K562 (cell line): ENCODE data around the gene SAP25. TPM values are rescaled to one million over a fixed set of nuclear protein-coding genes. Genes with fewer than 3 reads are reported as not detected.

Experiments used
- ATAC-seq: fragments of 200-7000 bp; cut with Tn5 transposase; 3 replicates; pipeline ENCODE4 v1.9.1; 2020; ENCODE audit warnings: moderate library complexity
- BruUV-seq: library from RNA; stranded (reverse); fragments of 400-500 nt; replicated peaks from 2 replicates; lab custom pipeline; 2021; lab: Mats Ljungman, UMichigan
- CTCF ChIA-PET: fragments of 300-600 bp; formaldehyde crosslinking; extraction: SDS; loops from one replicate; lab custom pipeline; 2021; ENCODE audit warnings: low intra/inter-chr PET ratio; lab: Yijun Ruan, JAX
- POLR2A ChIA-PET: fragments of 300-600, 350-650 bp; sonication (Branson Sonifier 250); formaldehyde crosslinking; extraction: SDS; loops from one replicate; lab custom pipeline; 2021; ENCODE audit warnings: antibody characterized with exemption, inconsistent platforms; lab: Yijun Ruan, JAX
- DNase-seq, 4 experiments: peaks; one replicate each; pipeline versions ENCODE4 v3.0.0 to v3.0.0-alpha.2; 2011 to 2018; ENCODE audit warnings: low spot score in 3 of 4, mixed read lengths in 3 of 4; ENCODE audit errors: extremely low read depth in 1 of 4
- FAIRE-seq: peaks from 2 replicates; lab custom pipeline; 2011; peaks lifted over from hg19 to GRCh38; lab: Jason Lieb, UNC
- H2AFZ ChIP-seq: 2 replicates; pipeline ENCODE4 v1.6.0; 2011; ENCODE audit warnings: low read depth, low read length, control low read depth, inconsistent platforms
- H3K27ac ChIP-seq: fragments of 200-600 bp; 3 replicates; pipeline ENCODE4 v1.8.0; 2011; ENCODE audit warnings: low read depth, mild to moderate bottlenecking, control low read depth, inconsistent platforms, low read length, moderate library complexity, mixed read lengths; ENCODE audit errors: extremely low read depth
- H3K27me3 ChIP-seq, 2 experiments: fragments of 300-600 bp in 1 of 2; 2 replicates in 1 of 2; 3 replicates in 1 of 2; pipeline versions ENCODE4 v1.6.0 to v1.8.0; 2011; ENCODE audit warnings: inconsistent platforms in 2 of 2, low read length in 2 of 2, mild to moderate bottlenecking in 1 of 2, mixed read lengths in 1 of 2, moderate library complexity in 1 of 2; ENCODE audit not compliant: control insufficient read depth in 2 of 2, insufficient read depth in 2 of 2
- H3K36me3 ChIP-seq: fragments of 300-600 bp; 3 replicates; pipeline ENCODE4 v1.8.0; 2011; ENCODE audit warnings: mild to moderate bottlenecking, low read length, inconsistent platforms; ENCODE audit not compliant: control insufficient read depth, insufficient read depth
- H3K4me1 ChIP-seq, 2 experiments: fragments of 200-600 bp in 1 of 2; replicated peaks in 1 of 2; 2 replicates in 1 of 2; 3 replicates in 1 of 2; pipeline versions ENCODE4 v1.5.1 to v1.8.0; 2011; ENCODE audit warnings: inconsistent platforms in 2 of 2, low read length in 2 of 2, mild to moderate bottlenecking in 1 of 2, mixed read lengths in 1 of 2, moderate library complexity in 1 of 2; ENCODE audit not compliant: control insufficient read depth in 2 of 2, insufficient read depth in 2 of 2
- H3K4me2 ChIP-seq: 2 replicates; pipeline ENCODE4 v1.6.1; 2011; ENCODE audit warnings: low read length, control low read depth, inconsistent platforms, mixed read lengths; ENCODE audit not compliant: insufficient read depth
- H3K4me3 ChIP-seq: fragments of 200-600 bp; sonication (generic), shearing (Covaris generic); 2 replicates; pipeline ENCODE4 v1.5.1; 2016; ENCODE audit warnings: control low read depth, inconsistent platforms
- H3K79me2 ChIP-seq: fragments of 200-600 bp; 3 replicates; pipeline ENCODE4 v1.8.0; 2011; ENCODE audit warnings: low read length, inconsistent platforms; ENCODE audit not compliant: control insufficient read depth, insufficient read depth
- H3K9ac ChIP-seq, 2 experiments: 2 replicates each; pipeline versions ENCODE4 v1.6.0 to v1.6.1; 2011; ENCODE audit warnings: low read depth in 2 of 2, low read length in 2 of 2, control low read depth in 1 of 2, inconsistent platforms in 1 of 2, mild to moderate bottlenecking in 1 of 2, mixed read lengths in 1 of 2; ENCODE audit not compliant: insufficient read depth in 1 of 2
- H3K9me1 ChIP-seq: one replicate; pipeline ENCODE4 v1.6.0; 2011; ENCODE audit warnings: inconsistent platforms, mild to moderate bottlenecking, low read length, moderate library complexity; ENCODE audit not compliant: control insufficient read depth, insufficient read depth
- H3K9me3 ChIP-seq: replicated peaks from 2 replicates; pipeline ENCODE4 v1.5.1; 2011; ENCODE audit warnings: low read depth, low read length, inconsistent platforms; ENCODE audit not compliant: control insufficient read depth, insufficient read depth
- H4K20me1 ChIP-seq: replicated peaks from 2 replicates; pipeline ENCODE4 v1.6.1; 2011; ENCODE audit warnings: low read length, inconsistent platforms, mixed read lengths; ENCODE audit not compliant: control insufficient read depth, insufficient read depth
- MAX ChIP-seq: sonication (generic); formaldehyde crosslinking; IDR thresholded peaks from 2 replicates; pipeline ENCODE4 v1.9.0; 2022; ENCODE audit warnings: mild to moderate bottlenecking, missing genetic modification reagents
- MBD2 ChIP-seq: sonication (generic); IDR thresholded peaks from 2 replicates; pipeline ENCODE4 v1.6.1; 2016; ENCODE audit warnings: low read depth, borderline replicate concordance
- MNT ChIP-seq, 2 experiments: fragments of 450-650 bp; conservative IDR thresholded peaks; 2 replicates each; pipeline ENCODE4 v1.6.1; 2017; ENCODE audit warnings: mild to moderate bottlenecking in 2 of 2, moderate library complexity in 2 of 2
- POLR2G ChIP-seq: fragments of 200-400 bp; formaldehyde crosslinking; IDR thresholded peaks from 2 replicates; pipeline ENCODE4 v1.6.1; 2017; ENCODE audit warnings: low read depth, mild to moderate bottlenecking, antibody characterized with exemption, low read length, moderate library complexity
- PTRF ChIP-seq: fragments of 450-650 bp; IDR thresholded peaks from 2 replicates; pipeline ENCODE4 v1.6.1; 2016; ENCODE audit warnings: mild to moderate bottlenecking, missing genetic modification characterization, missing compliant biosample characterization
- PURB ChIP-seq: sonication (generic); formaldehyde crosslinking; IDR thresholded peaks from 2 replicates; pipeline ENCODE4 v1.9.0; 2021; ENCODE audit warnings: low read depth, mild to moderate bottlenecking, missing genetic modification reagents
- SP1 ChIP-seq: sonication (generic); formaldehyde crosslinking; IDR thresholded peaks from 2 replicates; pipeline ENCODE4 v1.8.1; 2022; ENCODE audit warnings: mild to moderate bottlenecking, missing genetic modification reagents
- USF2 ChIP-seq: sonication (generic); formaldehyde crosslinking; IDR thresholded peaks from 2 replicates; pipeline ENCODE4 v1.5.0; 2020; ENCODE audit warnings: missing genetic modification reagents
- ZFP1 ChIP-seq: fragments of 450-650 bp; formaldehyde crosslinking; IDR thresholded peaks from 2 replicates; pipeline ENCODE4 v1.4.0; 2020; ENCODE audit warnings: mild to moderate bottlenecking, mixed read lengths
- ZKSCAN1 ChIP-seq: fragments of 150-350 bp; IDR thresholded peaks from 2 replicates; pipeline ENCODE4 v1.6.1; 2016; ENCODE audit warnings: low read depth, low read length
- ZNF133 ChIP-seq: fragments of 250-450 bp; sonication (Bioruptor Pico); IDR thresholded peaks from 2 replicates; pipeline ENCODE4 v1.4.0; 2020; ENCODE audit warnings: mild to moderate bottlenecking
- ZNF592 ChIP-seq: fragments of 450-650 bp; IDR thresholded peaks from 2 replicates; pipeline ENCODE4 v1.6.1; 2017; ENCODE audit warnings: antibody characterized with exemption, mild to moderate bottlenecking
- WGBS: fragments of 100-300 bp; shearing (Covaris generic); methylation state at CpG from one replicate; pipeline ENCODE4 v1.1.6; 2016; ENCODE audit warnings: low coverage, mixed read lengths; ENCODE audit not compliant: insufficient coverage; ENCODE audit errors: missing lambda C conversion rate; 5-methylcytosine and 5-hydroxymethylcytosine counted together
- in situ Hi-C: fragments of 300-500 bp; cut with MboI; formaldehyde crosslinking; loops from 4 replicates; pipeline ENCODE4 v1.15.0; 2018; ENCODE audit warnings: inconsistent platforms, mixed read lengths
- intact Hi-C: fragments of 100-400 bp; cut with micrococcal nuclease; formaldehyde crosslinking; loops from 2 replicates; pipeline ENCODE4 v1.14.2; 2022
- polyA plus RNA-seq, 8 experiments: library from polyadenylated mRNA; depleted of rRNA in 4 of 8; stranded (reverse) in 5 of 8; unstranded in 3 of 8; fragments of >200 nt; fragmentation: Nextera tagmentation in 2 of 8; fragmentation: Illumina TruSeq in 1 of 8; extraction: Ambion mirVana in 2 of 8; extraction: Trizol in 1 of 8; gene quantifications; 2 replicates each; pipeline versions ENCODE4 v1.2.1 to v1.2.3, GENCODE V29; 2011 to 2014; ENCODE audit warnings: inconsistent platforms in 1 of 8, missing spikeins in 1 of 8
- total RNA-seq, 7 experiments: library from RNA; depleted of rRNA in 6 of 7; stranded (reverse); fragments of >200 nt in 6 of 7; fragmentation: Illumina TruSeq in 2 of 7; extraction: Trizol in 2 of 7; gene quantifications; 2 replicates each; pipeline versions ENCODE4 v1.2.1 to v1.2.3, GENCODE V29; 2011 to 2021; ENCODE audit warnings: low replicate concordance in 1 of 7

Gene SAP25
- total and polyA plus RNA-seq, 9 of the 15 experiments (the other 6 are each of a cell fraction or from before 2014, with no cell fraction given), result 0.13 to 5.3 (median 0.78) TPM; not detected in 1

GRCh38 chr7:100568176-100568895, 5.4 kb downstream of the SAP25 start:
- H3K27ac ChIP-seq, result no peak overlapping the region
- no peak overlapping the region for H2AFZ ChIP-seq
- H3K27me3 ChIP-seq, result no peaks in the 10 kb centered on the region
- 44% methylated on average over 11 of the region's 11 CpGs for WGBS
- H3K36me3 ChIP-seq, result peaks cover 6% of the 10 kb centered on the region; the same call in 1 of the 3 replicates
- intact Hi-C loops, result no loop called here
- FAIRE-seq, result peak; percentile 77
- POLR2A ChIA-PET, result interaction anchor here (0.6 to 1.0 kb wide), 6 partner anchors 13 to 1406 kb away, joined by 3 to 5 read pairs (median 3); partner anchors contain the start of genes LRCH4 and ZCWPW1
- peaks cover 8% of the 10 kb centered on the region for H3K9me1 ChIP-seq
- no peaks in the 10 kb centered on the region for H3K79me2 ChIP-seq
- BruUV-seq, result no TSS peak
- ATAC-seq, result peak; percentile 20
- in situ Hi-C loops, result loop anchor here (25.0 kb wide), 1 partner anchor 106 kb away; the partner anchor contains the start of gene SPACDR
- peaks cover 6 to 76% of the 10 kb centered on the region in 2 experiments; a peak in 4 of 5 replicates for H3K4me1 ChIP-seq
- CTCF ChIA-PET, result no interaction called here
- peak overlapping the region in 1 of 2 experiments; percentile 77; a peak in 2 of 4 replicates for H3K9ac ChIP-seq
- peak in 1 of 4 experiments; percentile 61 for DNase-seq
- H3K4me3 ChIP-seq, result no peak overlapping the region
- no peaks in the 10 kb centered on the region for H4K20me1 ChIP-seq
- no peak overlapping the region for H3K4me2 ChIP-seq
- H3K9me3 ChIP-seq, result no peaks in the 10 kb centered on the region
- no peak for TF ChIP-seq PURB (CRISPR knock-in tag)
- no peak for TF ChIP-seq PTRF (tag)
- TF ChIP-seq ZKSCAN1, result 0 out of 2 replicates have a peak, but pooled peaks have one; percentile 15
- TF ChIP-seq MNT (conservative IDR thresholded peaks at IDR 0.05), result peak; percentile 71 to 82
- peak; percentile 68 for TF ChIP-seq POLR2G
- TF ChIP-seq MBD2, result 0 out of 2 replicates have a peak, but pooled peaks have one; percentile 12
- peak; percentile 40; the same call in 1 of the 2 replicates for TF ChIP-seq ZNF592
- TF ChIP-seq ZNF133, result no peak
- TF ChIP-seq SP1 (CRISPR knock-in tag), result no peak
- TF ChIP-seq ZFP1 (CRISPR knock-in tag), result no peak
- peak; percentile 81 for TF ChIP-seq MAX (CRISPR knock-in tag)
- TF ChIP-seq USF2 (CRISPR knock-in tag), result peak; percentile 45; the same call in 1 of the 2 replicates
